HK-2 (cell line): ENCODE measurements around the gene CFAP53.
A peak's percentile ranks its signal among the peaks of the same experiment; 100 is the strongest.

Source experiments
- DNase-seq: peaks from one replicate; pipeline ENCODE4 v3.0.0-alpha.2; 2018; ENCODE audit not compliant: unreplicated experiment

The CFAP53 gene

DNA sequence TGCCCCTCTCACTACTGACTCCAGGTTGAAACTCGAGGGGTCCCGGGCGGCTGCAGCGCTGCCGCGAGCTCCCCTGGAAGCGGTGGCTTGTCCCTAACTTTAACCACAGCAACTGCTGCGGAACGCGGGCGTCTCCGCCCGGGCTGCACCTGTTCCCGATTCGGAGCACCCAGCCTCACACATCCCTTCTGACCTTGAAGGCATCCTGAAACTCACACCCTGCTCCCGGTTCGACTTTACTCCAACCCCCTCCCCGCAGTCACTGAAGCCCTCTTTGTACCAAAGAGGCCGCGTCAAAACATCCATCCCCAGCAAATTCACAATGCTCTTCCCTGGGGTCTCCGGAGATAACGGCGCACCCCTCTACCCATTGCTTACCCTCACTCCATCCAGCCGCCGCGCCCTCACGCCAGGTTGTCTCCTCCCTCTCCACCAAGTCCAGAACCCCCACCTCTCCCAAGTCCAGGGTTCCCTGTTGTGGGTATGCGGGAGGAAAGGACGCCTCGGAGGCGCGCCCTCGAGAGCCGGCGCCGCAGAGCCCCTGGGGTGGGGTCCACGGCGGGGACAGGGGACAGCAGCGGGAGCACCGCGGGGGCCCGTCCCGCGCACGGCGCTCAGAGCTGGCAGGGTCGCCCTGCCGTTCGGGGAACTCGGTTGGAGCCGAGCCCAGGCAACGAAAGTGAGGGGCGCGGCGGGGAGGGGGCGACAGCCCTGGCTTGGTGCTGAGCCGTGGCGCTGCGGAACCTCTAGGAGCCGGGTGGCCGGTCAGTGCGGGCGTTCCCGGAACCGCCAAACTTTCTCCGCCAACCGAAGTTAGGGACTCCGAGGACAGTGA lies 72.3 kb downstream of the CFAP53 start:
- no peak for DNase-seq

DNA sequence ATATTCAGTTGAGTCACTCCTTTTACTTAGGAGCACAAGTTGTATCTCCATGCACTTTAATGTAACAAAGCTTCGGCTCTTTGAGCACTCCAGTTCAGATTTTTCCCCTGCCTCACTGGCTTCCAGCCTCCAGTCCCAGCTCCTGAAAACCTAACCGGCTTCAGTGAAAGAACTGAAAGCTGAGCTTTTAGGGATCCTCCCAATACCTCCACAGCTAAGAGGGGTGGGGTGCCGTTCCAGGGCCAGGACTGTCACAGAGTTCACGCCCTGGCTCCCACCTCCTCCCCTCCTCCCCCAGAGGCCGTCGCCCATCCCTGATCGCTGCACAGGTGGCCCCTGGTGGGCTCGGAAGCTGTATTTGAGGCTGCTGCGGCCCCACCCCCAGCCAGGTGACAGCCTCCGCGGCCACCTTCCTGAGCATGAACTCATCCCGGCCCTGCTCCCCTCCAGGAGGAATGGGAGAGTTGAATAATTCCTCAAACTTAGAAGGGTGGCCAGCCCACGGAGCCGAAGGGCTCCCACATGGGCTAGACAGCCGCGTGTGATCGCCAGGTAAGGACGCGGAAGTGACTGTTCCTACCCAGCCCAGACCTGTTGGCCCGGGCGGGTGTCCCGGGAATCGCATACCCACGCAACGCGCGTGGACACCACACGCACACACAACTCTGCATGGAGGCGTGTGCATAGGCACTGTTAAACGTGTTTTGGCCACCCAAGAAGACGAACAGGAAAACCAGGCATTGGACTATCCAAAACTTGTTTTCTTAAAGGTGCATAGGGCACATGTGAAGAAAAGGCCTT lies 73.1 kb downstream of the CFAP53 start:
- DNase-seq = no peak

DNA sequence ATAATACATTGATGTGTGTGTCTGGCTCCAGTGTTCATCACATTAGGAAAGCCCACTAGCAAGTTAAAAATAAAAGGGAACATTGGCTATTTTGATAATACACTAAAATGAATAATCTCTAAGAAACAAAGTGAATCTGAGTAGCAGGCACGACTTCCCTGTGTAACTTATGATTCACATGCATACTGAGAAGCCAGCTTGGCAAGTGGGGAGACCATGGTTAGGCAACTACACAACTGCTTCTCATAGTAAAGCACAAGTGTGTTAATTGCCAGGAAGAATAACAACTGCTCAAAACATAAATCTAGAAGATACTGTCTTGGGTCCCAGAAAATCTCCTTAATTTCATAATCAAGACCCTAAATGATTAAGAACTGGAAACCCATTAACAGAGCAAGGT lies 75.4 kb downstream of the CFAP53 start:
- DNase-seq = no peak

DNA sequence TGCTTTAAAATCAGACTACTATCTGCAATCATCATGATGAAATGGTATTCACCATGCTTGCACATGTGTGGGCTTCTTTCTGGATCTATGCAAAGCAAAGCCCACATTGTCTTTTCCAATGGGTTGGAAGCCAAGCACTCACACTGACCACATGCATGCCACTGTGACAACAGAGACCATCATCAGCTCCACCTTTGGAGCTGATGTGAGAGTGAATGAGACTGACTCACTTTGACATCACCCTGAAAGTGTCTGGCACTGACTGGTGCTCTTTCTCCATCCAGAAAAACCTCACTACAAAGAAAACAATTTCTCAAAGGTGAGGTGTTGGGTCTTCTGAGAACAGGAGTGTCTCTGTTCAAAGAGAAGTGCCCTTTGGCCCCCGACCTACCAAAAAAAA lies 76.1 kb downstream of the CFAP53 start:
- DNase-seq = peak; percentile 11

DNA sequence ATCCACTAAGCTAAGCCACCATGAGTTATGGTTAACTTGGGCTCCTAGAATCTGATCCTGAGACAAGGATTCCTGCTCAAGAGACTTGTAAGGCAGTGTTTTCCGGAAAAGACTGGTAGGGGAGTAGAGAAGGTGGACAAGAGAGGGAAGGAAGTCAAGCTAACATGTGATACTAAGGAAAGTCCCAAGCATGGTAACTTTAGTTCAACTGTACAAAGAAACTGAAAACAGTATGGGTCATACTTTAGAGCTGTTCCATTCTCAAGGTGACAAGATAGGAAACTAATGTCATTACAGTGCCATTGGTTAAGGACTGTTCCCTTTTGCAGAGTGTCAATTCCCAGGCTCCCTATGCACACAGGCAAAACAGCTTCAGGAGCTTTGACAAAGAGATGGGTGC lies 77.1 kb downstream of the CFAP53 start:
- no peak for DNase-seq

DNA sequence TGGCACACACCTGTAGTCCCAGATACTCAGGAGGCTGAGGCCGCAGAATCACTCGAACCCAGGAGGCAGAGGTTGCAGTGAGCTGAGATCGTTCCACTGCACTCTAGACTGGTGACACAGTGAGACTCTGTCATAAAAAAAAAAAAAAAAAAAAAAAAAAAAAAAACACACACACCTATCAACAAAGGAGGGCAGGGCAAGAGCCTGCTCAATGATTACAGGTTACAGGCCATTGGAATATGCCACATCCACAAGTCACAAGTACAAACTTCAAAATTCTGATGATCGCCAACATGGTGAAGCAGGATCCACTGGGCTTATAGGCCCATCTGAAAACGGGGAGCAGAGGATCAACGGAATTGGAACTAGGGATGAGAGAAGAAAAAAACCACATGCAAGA lies 77.6 kb downstream of the CFAP53 start:
- no peak for DNase-seq

DNA sequence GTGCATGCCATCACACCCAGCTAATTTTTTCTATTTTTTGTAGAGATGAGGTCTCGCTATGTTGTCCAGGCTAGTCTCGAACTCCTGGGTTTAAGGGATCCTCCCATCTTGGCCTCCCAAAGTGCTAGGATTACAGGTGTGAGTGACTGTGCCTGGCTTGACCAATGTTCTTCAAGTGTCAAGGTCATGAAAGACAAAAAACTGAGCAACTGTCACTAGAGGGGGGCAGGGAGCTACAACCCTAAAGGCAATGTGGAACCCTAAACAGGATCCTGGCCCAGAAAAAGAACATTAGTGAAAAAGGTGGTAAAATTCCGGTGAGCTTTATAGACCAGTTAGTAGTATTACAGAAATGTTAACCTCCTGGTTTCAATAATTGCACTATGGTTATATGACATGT lies 78.6 kb downstream of the CFAP53 start:
- no peak for DNase-seq

DNA sequence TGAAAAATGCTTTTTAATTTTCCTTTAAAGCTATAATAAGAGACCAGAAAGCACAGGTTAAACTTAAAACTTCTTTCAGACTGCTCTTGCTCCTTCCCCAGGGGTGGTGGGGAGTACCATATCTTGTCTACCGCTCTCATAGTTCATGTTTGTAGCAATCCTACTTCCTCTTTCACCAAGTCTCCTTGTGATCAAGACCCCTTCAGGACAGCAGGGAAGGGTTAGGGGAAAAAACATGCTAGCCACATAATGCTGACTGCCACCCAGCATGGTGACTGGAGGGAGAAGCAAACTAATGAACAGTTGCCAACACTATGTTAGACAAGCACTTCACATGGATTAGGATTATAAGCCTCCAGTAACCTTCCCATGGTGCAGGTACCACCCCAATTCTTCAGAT lies 79.9 kb downstream of the CFAP53 start:
- no peak for DNase-seq

DNA sequence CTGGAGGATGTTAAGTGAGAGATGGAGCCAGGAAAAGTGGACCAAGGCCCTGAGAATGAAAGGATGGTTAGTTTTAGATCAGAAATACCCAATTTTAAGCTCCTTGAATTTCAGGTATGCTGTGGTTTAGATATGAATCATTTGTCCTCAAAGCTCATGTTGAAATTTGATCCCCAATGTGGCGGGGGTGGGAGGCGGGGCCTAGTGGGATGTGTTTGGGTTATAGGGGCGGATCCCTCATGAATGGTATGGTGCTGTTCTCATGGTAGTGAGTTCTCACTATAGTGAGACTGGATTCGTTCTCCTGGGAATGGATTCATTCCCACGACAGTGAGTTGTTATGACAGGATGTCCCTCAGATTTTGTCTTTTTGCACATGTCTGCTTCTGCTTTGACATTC lies 82.7 kb downstream of the CFAP53 start:
- DNase-seq = peak; percentile 65

DNA sequence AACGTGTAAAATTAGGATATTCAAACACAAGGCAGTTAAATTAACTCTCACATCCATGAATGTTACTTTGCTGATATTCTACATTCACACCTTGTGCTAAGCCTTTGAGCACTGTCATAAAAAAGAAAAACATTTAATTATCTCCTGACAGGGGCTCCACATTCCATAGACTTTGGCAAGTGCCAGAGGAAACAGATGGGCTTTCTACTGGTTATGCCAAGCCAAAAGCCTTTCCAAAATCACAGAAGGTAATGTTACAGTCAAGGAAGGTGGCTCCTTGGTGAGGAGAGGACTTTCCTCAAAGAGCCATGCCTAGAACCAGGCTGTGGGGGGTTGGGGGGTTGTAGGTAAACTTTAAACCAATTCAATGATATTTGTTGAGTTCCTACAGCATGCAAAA lies 83.8 kb downstream of the CFAP53 start:
- no peak for DNase-seq

DNA sequence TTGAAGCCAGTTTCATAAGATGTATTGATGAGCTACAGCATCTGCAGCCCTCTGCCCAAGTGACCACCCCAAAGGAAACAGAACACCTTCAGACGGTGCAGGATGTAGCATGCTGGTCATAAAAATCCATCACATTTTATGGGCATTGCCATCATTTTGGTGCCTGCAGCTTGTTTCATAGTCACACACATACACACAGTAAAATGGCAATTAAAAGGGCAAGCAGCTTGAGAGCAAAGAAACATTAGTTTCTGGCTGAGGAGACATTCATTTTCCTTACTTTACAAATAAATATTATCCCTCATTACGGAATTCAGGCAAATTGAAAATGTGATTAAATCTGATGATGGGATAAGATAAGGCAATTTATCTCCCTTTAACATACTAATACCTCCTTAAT lies 84.7 kb downstream of the CFAP53 start:
- no peak for DNase-seq

DNA sequence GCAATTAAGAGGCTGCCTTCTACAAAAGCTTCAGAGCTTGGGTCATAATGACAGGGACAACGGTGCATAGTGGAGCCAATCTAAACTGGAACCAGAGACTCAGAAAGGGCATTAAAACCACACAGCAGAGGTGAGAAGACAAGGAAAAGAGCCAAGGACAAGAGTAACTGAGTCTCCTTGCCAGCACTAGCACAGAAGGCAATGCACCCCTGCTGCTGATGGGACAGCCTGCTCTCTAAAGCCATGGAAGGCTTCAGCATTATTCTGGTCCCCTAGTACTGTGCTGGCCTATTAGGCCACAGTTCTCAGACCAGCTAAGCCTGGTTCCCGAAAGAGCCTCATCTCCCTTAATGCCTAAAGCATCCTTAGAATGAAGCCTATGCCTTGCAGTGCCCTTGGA lies 86.8 kb downstream of the CFAP53 start:
- no peak for DNase-seq

DNA sequence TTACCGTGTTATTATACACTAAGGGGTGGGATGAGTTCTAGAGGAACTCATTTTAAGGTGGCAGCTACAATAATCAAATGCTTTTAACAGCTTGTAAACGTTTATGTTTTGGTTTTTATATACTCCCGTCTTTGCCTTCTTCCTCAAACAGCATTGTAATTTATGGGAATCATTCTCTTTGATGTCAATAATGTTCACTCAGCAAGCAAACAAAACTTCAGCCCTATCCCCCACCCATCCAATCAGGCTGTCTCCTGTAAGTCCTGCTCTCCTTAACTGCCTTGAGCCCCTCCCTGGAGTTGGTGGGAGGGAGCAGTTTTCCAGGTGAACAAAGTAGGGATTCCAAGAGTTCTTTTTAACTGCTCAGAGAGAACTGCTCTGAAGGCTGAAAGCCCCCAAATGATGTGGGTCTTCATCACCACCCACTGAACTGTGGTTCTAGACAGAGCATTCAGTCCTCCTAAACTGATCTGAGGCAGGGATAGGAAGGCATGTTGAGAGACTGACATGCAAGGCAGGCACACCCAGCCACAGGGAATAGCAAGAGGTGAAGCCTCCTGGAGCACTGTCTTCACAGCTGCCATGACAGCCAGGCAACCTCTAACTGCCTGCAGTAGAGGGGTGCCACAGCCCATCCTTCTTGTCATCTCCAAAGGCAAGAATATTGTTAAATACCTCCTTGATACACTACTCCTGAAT lies 88.9 kb downstream of the CFAP53 start:
- no peak for DNase-seq
